Astrocyte (in vitro differentiated cells and primary cell): Measurements from ENCODE around the gene DMPK. TPM values are rescaled to one million over a fixed set of nuclear protein-coding genes. Genes with fewer than 3 reads are reported as not detected.

Experiments used
- DNase-seq: peaks from one replicate; pipeline ENCODE4 v3.0.0-alpha.2; 2010; ENCODE audit warnings: low read depth
- FAIRE-seq: peaks from 2 replicates; lab custom pipeline; 2011; peaks lifted over from hg19 to GRCh38; lab: Jason Lieb, UNC
- H2AFZ ChIP-seq: 2 replicates; pipeline ENCODE4 v1.6.0; 2012; ENCODE audit warnings: low read depth, low read length, inconsistent platforms
- H3K27ac ChIP-seq: 2 replicates; pipeline ENCODE4 v1.5.1; 2011; ENCODE audit warnings: low read depth, low read length, inconsistent platforms
- H3K27me3 ChIP-seq: 2 replicates; pipeline ENCODE4 v1.6.0; 2011; ENCODE audit warnings: low read length, inconsistent platforms; ENCODE audit not compliant: insufficient read depth
- H3K36me3 ChIP-seq: 2 replicates; pipeline ENCODE4 v1.5.1; 2011; ENCODE audit warnings: low read length, inconsistent platforms; ENCODE audit not compliant: insufficient read depth
- H3K4me1 ChIP-seq: 2 replicates; pipeline ENCODE4 v1.5.1; 2011; ENCODE audit warnings: low read length, inconsistent platforms; ENCODE audit not compliant: insufficient read depth
- H3K4me2 ChIP-seq: 2 replicates; pipeline ENCODE4 v1.6.0; 2012; ENCODE audit warnings: low read length, inconsistent platforms
- H3K4me3 ChIP-seq: 2 replicates; pipeline ENCODE4 v1.5.1; 2011; ENCODE audit warnings: low read depth, mild to moderate bottlenecking, low read length, inconsistent platforms; ENCODE audit not compliant: insufficient read depth
- H3K79me2 ChIP-seq: 2 replicates; pipeline ENCODE4 v1.6.0; 2012; ENCODE audit warnings: mild to moderate bottlenecking, low read length, inconsistent platforms; ENCODE audit not compliant: insufficient read depth
- H3K9ac ChIP-seq: 2 replicates; pipeline ENCODE4 v1.6.0; 2012; ENCODE audit warnings: mild to moderate bottlenecking, low read length, inconsistent platforms
- H3K9me3 ChIP-seq: 2 replicates; pipeline ENCODE4 v1.5.1; 2012; ENCODE audit warnings: low read depth, mild to moderate bottlenecking, low read length, inconsistent platforms; ENCODE audit not compliant: insufficient read depth
- H4K20me1 ChIP-seq: 2 replicates; pipeline ENCODE4 v1.6.0; 2012; ENCODE audit warnings: low read length, inconsistent platforms; ENCODE audit not compliant: insufficient read depth
- H3K27ac Mint-ChIP-seq: one replicate; pipeline ENCODE4 v1.8.0; 2021; ENCODE audit warnings: mild to moderate bottlenecking, mixed read lengths; ENCODE audit not compliant: unreplicated experiment
- H3K27me3 Mint-ChIP-seq: one replicate; pipeline ENCODE4 v1.8.0; 2021; ENCODE audit warnings: low read depth, mixed read lengths; ENCODE audit not compliant: unreplicated experiment
- H3K36me3 Mint-ChIP-seq: one replicate; pipeline ENCODE4 v1.8.0; 2021; ENCODE audit warnings: low read depth, mixed read lengths; ENCODE audit not compliant: unreplicated experiment
- H3K4me1 Mint-ChIP-seq: one replicate; pipeline ENCODE4 v1.8.0; 2021; ENCODE audit warnings: low read depth, mixed read lengths; ENCODE audit not compliant: unreplicated experiment
- H3K4me3 Mint-ChIP-seq: one replicate; pipeline ENCODE4 v1.8.0; 2021; ENCODE audit warnings: mild to moderate bottlenecking, moderate library complexity, mixed read lengths; ENCODE audit not compliant: unreplicated experiment
- H3K9me3 Mint-ChIP-seq: one replicate; pipeline ENCODE4 v1.8.0; 2021; ENCODE audit warnings: mild to moderate bottlenecking, mixed read lengths; ENCODE audit not compliant: unreplicated experiment
- EZH2 ChIP-seq: IDR thresholded peaks from 2 replicates; pipeline ENCODE4 v1.6.1; 2012; ENCODE audit warnings: mild to moderate bottlenecking, low read length, inconsistent platforms; ENCODE audit not compliant: insufficient read depth
- total RNA-seq: library from RNA; stranded (reverse); gene quantifications from 2 replicates; pipeline ENCODE4 v1.2.1, GENCODE V29; 2021
- TF ChIP-seq, protein P1 (sequence below): IDR thresholded peaks from 2 replicates; pipeline ENCODE4 v1.5.1; 2011; ENCODE audit warnings: low read depth, mild to moderate bottlenecking, inconsistent platforms, low read length, moderate library complexity; ENCODE audit not compliant: insufficient read depth

The DMPK gene
- total RNA-seq, 1 donor from 2014 or later = 75.2 TPM

DNA sequence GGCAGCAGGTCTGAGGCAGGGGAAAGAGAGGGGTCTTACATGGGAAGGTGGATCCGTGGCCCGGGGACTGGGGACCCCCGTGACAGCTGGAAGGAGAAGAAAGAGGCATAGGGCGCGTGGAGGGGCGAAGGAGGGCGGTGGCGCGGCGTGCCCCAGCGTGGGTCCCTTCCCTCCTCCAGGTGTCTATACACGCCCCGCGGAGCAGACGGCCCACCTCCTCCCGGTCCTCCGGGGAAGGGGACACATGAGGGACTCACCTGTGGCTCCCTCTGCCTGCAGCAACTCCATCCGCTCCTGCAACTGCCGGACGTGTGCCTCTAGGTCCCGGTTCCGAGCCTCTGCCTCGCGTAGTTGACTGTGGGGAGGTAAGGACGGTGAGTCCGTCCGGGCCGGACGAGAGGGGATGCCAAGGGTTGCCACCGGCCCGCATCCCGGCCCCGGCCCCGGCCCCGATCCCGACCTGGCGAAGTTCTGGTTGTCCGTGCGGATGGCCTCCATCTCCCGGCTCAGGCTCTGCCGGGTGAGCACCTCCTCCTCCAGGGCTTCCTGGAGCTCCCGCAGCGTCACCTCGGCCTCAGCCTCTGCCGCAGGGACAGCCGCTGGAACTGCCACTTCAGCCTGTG is 10.9 kb downstream of the DMPK start:
- H3K36me3 ChIP-seq = peaks cover 10% of the 10 kb centered on the region
- no peak overlapping the region for H3K27ac ChIP-seq
- H4K20me1 ChIP-seq = peaks cover 28% of the 10 kb centered on the region
- Mint-ChIP-seq H3K36me3 (peaks cover 6% of the 10 kb centered on the region), H3K4me1 (peaks cover 9% of the 10 kb centered on the region), H3K4me3 (peak overlapping the region; percentile 79), H3K27me3 (no peaks in the 10 kb centered on the region), H3K9me3 (no peaks in the 10 kb centered on the region), H3K27ac (peak overlapping the region; percentile 72)
- TF ChIP-seq EZH2 = no peak
- TF ChIP-seq, protein P1, sequence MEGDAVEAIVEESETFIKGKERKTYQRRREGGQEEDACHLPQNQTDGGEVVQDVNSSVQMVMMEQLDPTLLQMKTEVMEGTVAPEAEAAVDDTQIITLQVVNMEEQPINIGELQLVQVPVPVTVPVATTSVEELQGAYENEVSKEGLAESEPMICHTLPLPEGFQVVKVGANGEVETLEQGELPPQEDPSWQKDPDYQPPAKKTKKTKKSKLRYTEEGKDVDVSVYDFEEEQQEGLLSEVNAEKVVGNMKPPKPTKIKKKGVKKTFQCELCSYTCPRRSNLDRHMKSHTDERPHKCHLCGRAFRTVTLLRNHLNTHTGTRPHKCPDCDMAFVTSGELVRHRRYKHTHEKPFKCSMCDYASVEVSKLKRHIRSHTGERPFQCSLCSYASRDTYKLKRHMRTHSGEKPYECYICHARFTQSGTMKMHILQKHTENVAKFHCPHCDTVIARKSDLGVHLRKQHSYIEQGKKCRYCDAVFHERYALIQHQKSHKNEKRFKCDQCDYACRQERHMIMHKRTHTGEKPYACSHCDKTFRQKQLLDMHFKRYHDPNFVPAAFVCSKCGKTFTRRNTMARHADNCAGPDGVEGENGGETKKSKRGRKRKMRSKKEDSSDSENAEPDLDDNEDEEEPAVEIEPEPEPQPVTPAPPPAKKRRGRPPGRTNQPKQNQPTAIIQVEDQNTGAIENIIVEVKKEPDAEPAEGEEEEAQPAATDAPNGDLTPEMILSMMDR = no peak
- peak overlapping the region; percentile 100 for H3K4me2 ChIP-seq
- peaks cover 4% of the 10 kb centered on the region for H3K79me2 ChIP-seq
- H3K27me3 ChIP-seq = no peaks in the 10 kb centered on the region
- no peak overlapping the region for H3K9ac ChIP-seq
- FAIRE-seq (no peak), DNase-seq (no peak)
- no peak overlapping the region for H3K4me3 ChIP-seq
- no peaks in the 10 kb centered on the region for H3K9me3 ChIP-seq
- no peak overlapping the region for H2AFZ ChIP-seq
- H3K4me1 ChIP-seq = peaks cover 20% of the 10 kb centered on the region

DNA sequence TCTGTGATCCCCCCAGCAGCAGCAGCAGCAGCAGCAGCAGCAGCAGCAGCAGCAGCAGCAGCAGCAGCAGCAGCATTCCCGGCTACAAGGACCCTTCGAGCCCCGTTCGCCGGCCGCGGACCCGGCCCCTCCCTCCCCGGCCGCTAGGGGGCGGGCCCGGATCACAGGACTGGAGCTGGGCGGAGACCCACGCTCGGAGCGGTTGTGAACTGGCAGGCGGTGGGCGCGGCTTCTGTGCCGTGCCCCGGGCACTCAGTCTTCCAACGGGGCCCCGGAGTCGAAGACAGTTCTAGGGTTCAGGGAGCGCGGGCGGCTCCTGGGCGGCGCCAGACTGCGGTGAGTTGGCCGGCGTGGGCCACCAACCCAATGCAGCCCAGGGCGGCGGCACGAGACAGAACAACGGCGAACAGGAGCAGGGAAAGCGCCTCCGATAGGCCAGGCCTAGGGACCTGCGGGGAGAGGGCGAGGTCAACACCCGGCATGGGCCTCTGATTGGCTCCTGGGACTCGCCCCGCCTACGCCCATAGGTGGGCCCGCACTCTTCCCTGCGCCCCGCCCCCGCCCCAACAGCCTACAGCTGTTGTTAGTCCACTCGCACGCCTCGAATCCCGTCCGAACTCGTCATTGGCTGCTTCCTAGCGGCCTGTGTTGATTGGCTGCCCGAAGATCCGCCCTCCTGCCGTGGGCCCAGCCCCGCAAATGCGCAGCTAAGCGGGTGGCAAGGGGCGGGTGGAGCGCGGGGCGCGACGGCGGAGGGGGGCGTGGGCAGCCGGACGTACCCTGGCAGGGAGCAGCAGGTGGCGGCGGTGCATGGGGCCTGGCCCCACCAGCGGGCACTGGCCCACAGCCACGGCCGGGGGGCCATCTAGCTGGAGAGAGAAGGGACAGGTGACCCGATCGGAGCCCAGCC is 11.8 kb downstream of the DMPK start:
- FAIRE-seq = no peak

More for the DNA sequence above, 11.8 kb downstream of the DMPK start:
- Mint-ChIP-seq H3K27me3 (no peaks in the 10 kb centered on the region), H3K27ac (peak overlapping the region; percentile 94), H3K36me3 (peaks cover 6% of the 10 kb centered on the region), H3K4me3 (peak overlapping the region; percentile 87), H3K9me3 (no peaks in the 10 kb centered on the region), H3K4me1 (peaks cover 11% of the 10 kb centered on the region)
- DNase-seq = peak; percentile 95
- Histone ChIP-seq H3K4me3 (peak overlapping the region; percentile 52), H3K9me3 (no peaks in the 10 kb centered on the region), H2AFZ (no peak overlapping the region), H3K4me2 (peak overlapping the region; percentile 100), H4K20me1 (peaks cover 28% of the 10 kb centered on the region), H3K27ac (peak overlapping the region; percentile 54), H3K79me2 (peaks cover 7% of the 10 kb centered on the region), H3K27me3 (no peaks in the 10 kb centered on the region), H3K9ac (peak overlapping the region; percentile 74), H3K4me1 (peaks cover 26% of the 10 kb centered on the region), H3K36me3 (peaks cover 10% of the 10 kb centered on the region)
- TF ChIP-seq EZH2 = no peak
- TF ChIP-seq, protein P1 = peak; percentile 36
